Mesenchymal stem cell (in vitro differentiated cells and primary cell): Measurements from ENCODE around the gene NRG3.

ENCODE experiments used
- DNase-seq: peaks from one replicate; pipeline ENCODE4 v3.0.0-alpha.2; 2013
- H2AFZ ChIP-seq: one replicate; pipeline ENCODE4 v1.6.1; 2013; ENCODE audit warnings: low read depth, mild to moderate bottlenecking, control low read depth, inconsistent platforms, low read length, moderate library complexity
- H2AK5ac ChIP-seq: 2 replicates; pipeline ENCODE4 v1.6.1; 2013; ENCODE audit warnings: low read length, moderate library complexity, mild to moderate bottlenecking, inconsistent platforms; ENCODE audit not compliant: severe bottlenecking
- H2BK120ac ChIP-seq: one replicate; pipeline ENCODE4 v1.6.1; 2013; ENCODE audit warnings: low read depth, mild to moderate bottlenecking, inconsistent platforms, low read length, moderate library complexity
- H2BK12ac ChIP-seq, 2 experiments: one replicate each; pipeline ENCODE4 v1.6.1; 2013; ENCODE audit warnings: inconsistent platforms in 2 of 2, low read length in 2 of 2, mild to moderate bottlenecking in 2 of 2, moderate library complexity in 2 of 2, control low read depth in 1 of 2
- H2BK15ac ChIP-seq: one replicate; pipeline ENCODE4 v1.6.1; 2013; ENCODE audit warnings: mild to moderate bottlenecking, low read depth, inconsistent platforms; ENCODE audit not compliant: poor library complexity, severe bottlenecking
- H2BK5ac ChIP-seq: 2 replicates; pipeline ENCODE4 v1.6.1; 2013; ENCODE audit warnings: low read depth, mild to moderate bottlenecking, low read length, control low read depth, inconsistent platforms; ENCODE audit not compliant: poor library complexity, severe bottlenecking
- H3K14ac ChIP-seq, 2 experiments: one replicate each; pipeline ENCODE4 v1.6.1; 2013; ENCODE audit warnings: inconsistent platforms in 2 of 2, low read length in 2 of 2, control low read depth in 1 of 2, mild to moderate bottlenecking in 1 of 2, moderate library complexity in 1 of 2
- H3K18ac ChIP-seq, 2 experiments: one replicate each; pipeline ENCODE4 v1.6.1; 2013; ENCODE audit warnings: inconsistent platforms in 2 of 2, low read length in 2 of 2, control low read depth in 1 of 2, low read depth in 1 of 2, mild to moderate bottlenecking in 1 of 2
- H3K23ac ChIP-seq, 2 experiments: one replicate each; pipeline ENCODE4 v1.6.1; 2013; ENCODE audit warnings: inconsistent platforms in 2 of 2, low read length in 2 of 2, mild to moderate bottlenecking in 2 of 2, moderate library complexity in 2 of 2, control low read depth in 1 of 2
- H3K27ac ChIP-seq: 2 replicates; pipeline ENCODE4 v1.5.1; 2013; ENCODE audit warnings: mild to moderate bottlenecking, moderate library complexity, low read length, control low read depth, inconsistent platforms; ENCODE audit not compliant: poor library complexity, severe bottlenecking
- H3K27me3 ChIP-seq, 2 experiments: 2 replicates each; pipeline versions ENCODE4 v1.6.1 to v1.7.0; 2013; ENCODE audit warnings: low read length in 2 of 2, mild to moderate bottlenecking in 2 of 2, moderate library complexity in 2 of 2, control low read depth in 1 of 2, inconsistent platforms in 1 of 2; ENCODE audit not compliant: control insufficient read depth in 1 of 2, insufficient read depth in 1 of 2
- H3K36me3 ChIP-seq, 2 experiments: 2 replicates each; pipeline versions ENCODE4 v1.6.1 to v1.7.0; 2013; ENCODE audit warnings: low read length in 2 of 2, control low read depth in 1 of 2, inconsistent platforms in 1 of 2, low read depth in 1 of 2, mild to moderate bottlenecking in 1 of 2; ENCODE audit not compliant: insufficient read depth in 2 of 2, control insufficient read depth in 1 of 2
- H3K4ac ChIP-seq, 2 experiments: one replicate each; pipeline ENCODE4 v1.6.1; 2013; ENCODE audit warnings: inconsistent platforms in 2 of 2, low read length in 2 of 2, mild to moderate bottlenecking in 2 of 2, moderate library complexity in 2 of 2, control low read depth in 1 of 2, low read depth in 1 of 2
- H3K4me1 ChIP-seq: 2 replicates; pipeline ENCODE4 v1.6.1; 2013; ENCODE audit warnings: low read depth, low read length, control low read depth; ENCODE audit not compliant: control insufficient read depth, insufficient read depth
- H3K4me2 ChIP-seq: 2 replicates; pipeline ENCODE4 v1.6.1; 2013; ENCODE audit warnings: low read length, mild to moderate bottlenecking, inconsistent platforms; ENCODE audit not compliant: poor library complexity, severe bottlenecking
- H3K4me3 ChIP-seq, 2 experiments: 2 replicates each; pipeline versions ENCODE4 v1.5.1 to v1.7.0; 2013; ENCODE audit warnings: low read length in 2 of 2, mild to moderate bottlenecking in 2 of 2, control low read depth in 1 of 2, low read depth in 1 of 2; ENCODE audit not compliant: insufficient read depth in 1 of 2
- H3K79me1 ChIP-seq: replicated peaks from 2 replicates; pipeline ENCODE4 v1.6.1; 2013; ENCODE audit warnings: mild to moderate bottlenecking, control low read depth, low read length, inconsistent platforms; ENCODE audit not compliant: poor library complexity, severe bottlenecking
- H3K9ac ChIP-seq: 2 replicates; pipeline ENCODE4 v1.7.0; 2013; ENCODE audit warnings: mild to moderate bottlenecking, low read length, moderate library complexity
- H3K9me3 ChIP-seq: 2 replicates; pipeline ENCODE4 v1.7.0; 2013; ENCODE audit warnings: mild to moderate bottlenecking, low read length; ENCODE audit not compliant: control insufficient read depth
- H4K8ac ChIP-seq: one replicate; pipeline ENCODE4 v1.6.1; 2013; ENCODE audit warnings: inconsistent platforms, mild to moderate bottlenecking, low read length, moderate library complexity
- H4K91ac ChIP-seq: one replicate; pipeline ENCODE4 v1.6.1; 2013; ENCODE audit warnings: mild to moderate bottlenecking, low read length, inconsistent platforms
- WGBS: methylation state at CpG from one replicate; pipeline ENCODE4 v1.1.7; 2013; ENCODE audit warnings: mixed read lengths; 5-methylcytosine and 5-hydroxymethylcytosine counted together

Gene NRG3

DNA sequence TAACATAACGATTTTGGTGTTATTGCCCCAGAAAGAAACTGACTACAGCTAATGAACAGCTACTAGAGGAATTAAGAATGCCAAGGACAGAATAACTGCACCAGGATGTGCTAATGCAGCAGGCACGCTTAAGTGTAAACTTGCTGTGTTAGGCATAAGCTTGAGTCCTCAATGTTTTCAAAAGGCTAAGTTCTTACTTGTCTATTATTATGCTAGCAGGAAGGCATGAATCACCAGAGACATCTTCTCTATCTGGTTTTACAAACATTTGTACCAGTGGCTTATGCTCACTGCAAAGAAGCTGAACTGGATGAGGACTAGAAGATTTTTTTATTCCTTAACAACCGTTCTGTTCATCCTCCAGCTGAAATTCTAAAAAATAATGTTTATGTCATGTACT is 1035.3 kb downstream of the NRG3 start:
- no peak overlapping the region for H4K8ac ChIP-seq
- H3K9me3 ChIP-seq = peaks cover 11% of the 10 kb centered on the region
- H4K91ac ChIP-seq = no peak overlapping the region
- H3K4me3 ChIP-seq = no peak overlapping the region
- no peak overlapping the region for H2BK15ac ChIP-seq
- no peaks in the 10 kb centered on the region for H3K4me1 ChIP-seq
- no peak overlapping the region for H3K14ac ChIP-seq
- H2AFZ ChIP-seq = no peak overlapping the region
- H3K9ac ChIP-seq = no peak overlapping the region
- peak; percentile 82 for DNase-seq
- no peak overlapping the region for H2BK120ac ChIP-seq
- 44% methylated on average over 2 of the region's 3 CpGs for WGBS
- no peak overlapping the region for H3K27ac ChIP-seq
- H2BK12ac ChIP-seq = no peak overlapping the region
- no peak overlapping the region for H3K23ac ChIP-seq
- no peak overlapping the region for H3K18ac ChIP-seq
- H2AK5ac ChIP-seq = no peak overlapping the region
- no peak overlapping the region for H2BK5ac ChIP-seq
- no peak overlapping the region for H3K4me2 ChIP-seq
- H3K36me3 ChIP-seq = no peaks in the 10 kb centered on the region
- H3K79me1 ChIP-seq = no peaks in the 10 kb centered on the region
- no peak overlapping the region for H3K4ac ChIP-seq
- H3K27me3 ChIP-seq = no peaks in the 10 kb centered on the region

DNA sequence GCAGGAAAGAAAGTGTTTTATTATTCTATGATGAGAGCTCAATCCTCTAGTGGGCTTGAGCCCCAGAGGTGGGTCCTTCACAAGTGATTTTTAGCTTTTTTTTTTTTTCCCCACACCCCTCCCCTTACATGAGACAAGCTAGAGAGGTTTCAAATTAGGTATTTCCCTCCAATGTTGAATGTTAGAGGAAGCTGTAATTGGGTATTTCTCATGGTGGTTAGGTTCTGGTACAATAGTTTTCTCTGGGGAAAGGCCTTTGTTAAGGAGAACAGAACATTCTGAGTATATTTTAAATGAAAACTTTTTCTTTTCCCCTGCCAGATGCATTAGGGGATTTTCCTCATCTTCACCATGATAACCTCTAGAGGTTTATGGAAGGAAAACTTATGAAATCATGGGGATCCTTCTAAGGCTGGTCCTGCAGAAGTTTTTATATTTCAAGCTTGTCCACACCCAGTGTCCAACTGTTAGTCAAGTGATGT is 1039.7 kb downstream of the NRG3 start:
- DNase-seq = no peak
- Histone ChIP-seq H3K4me1 (no peaks in the 10 kb centered on the region), H4K8ac (no peak overlapping the region), H2BK15ac (no peak overlapping the region), H3K4ac (no peak overlapping the region), H3K9ac (no peak overlapping the region), H4K91ac (no peak overlapping the region), H3K14ac (no peak overlapping the region), H2BK5ac (no peak overlapping the region), H3K79me1 (no peaks in the 10 kb centered on the region), H3K36me3 (no peaks in the 10 kb centered on the region), H3K9me3 (peaks cover 7% of the 10 kb centered on the region), H3K18ac (no peak overlapping the region), H3K4me2 (no peak overlapping the region), H2BK12ac (no peak overlapping the region), H3K23ac (no peak overlapping the region), H3K27ac (no peak overlapping the region), H3K27me3 (no peaks in the 10 kb centered on the region), H2BK120ac (no peak overlapping the region), H2AK5ac (no peak overlapping the region), H3K4me3 (no peak overlapping the region), H2AFZ (no peak overlapping the region)

DNA sequence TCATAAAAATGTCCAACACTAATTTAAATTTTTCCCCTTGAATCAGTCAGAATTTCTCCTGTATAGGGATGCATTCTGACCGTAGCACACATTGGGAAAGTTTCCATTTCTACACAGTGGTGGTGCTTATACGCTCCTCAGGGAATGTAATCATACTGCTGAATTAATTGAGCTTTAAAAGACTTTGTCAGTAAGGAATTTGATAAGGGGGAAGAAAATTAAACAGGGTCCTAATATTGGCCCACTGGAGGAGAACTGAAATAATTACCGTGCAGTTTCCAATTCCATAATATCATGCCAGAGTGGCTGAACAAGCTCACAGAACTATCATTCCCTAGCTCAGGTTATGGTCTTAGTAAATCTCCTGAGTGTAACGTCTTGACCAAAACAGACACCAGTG is 1041.9 kb downstream of the NRG3 start:
- Histone ChIP-seq H4K91ac (no peak overlapping the region), H3K14ac (no peak overlapping the region), H3K27ac (no peak overlapping the region), H2BK120ac (no peak overlapping the region), H3K4me2 (no peak overlapping the region), H3K23ac (no peak overlapping the region), H3K4me3 (no peak overlapping the region), H3K9ac (no peak overlapping the region), H2BK12ac (no peak overlapping the region), H3K9me3 (no peaks in the 10 kb centered on the region), H2AK5ac (no peak overlapping the region), H3K27me3 (no peaks in the 10 kb centered on the region), H3K36me3 (no peaks in the 10 kb centered on the region), H2BK5ac (no peak overlapping the region), H3K4me1 (no peaks in the 10 kb centered on the region), H4K8ac (no peak overlapping the region), H2AFZ (no peak overlapping the region), H3K4ac (no peak overlapping the region), H3K79me1 (no peaks in the 10 kb centered on the region), H3K18ac (no peak overlapping the region), H2BK15ac (no peak overlapping the region)
- no peak for DNase-seq
- 85% methylated on average over 4 of the region's 4 CpGs for WGBS

GRCh38 chr10:82918022-82918421 is 1043.0 kb downstream of the NRG3 start:
- no peak overlapping the region for H4K91ac ChIP-seq
- no peak overlapping the region for H3K4ac ChIP-seq
- H3K14ac ChIP-seq = no peak overlapping the region
- H4K8ac ChIP-seq = no peak overlapping the region
- H3K4me2 ChIP-seq = no peak overlapping the region
- H2AK5ac ChIP-seq = no peak overlapping the region
- no peak overlapping the region for H3K27ac ChIP-seq
- no peak overlapping the region for H2BK120ac ChIP-seq
- H2AFZ ChIP-seq = no peak overlapping the region
- no peaks in the 10 kb centered on the region for H3K9me3 ChIP-seq
- H3K36me3 ChIP-seq = no peaks in the 10 kb centered on the region
- no peak overlapping the region for H3K18ac ChIP-seq
- H2BK5ac ChIP-seq = no peak overlapping the region
- no peaks in the 10 kb centered on the region for H3K27me3 ChIP-seq
- no peak overlapping the region for H3K4me3 ChIP-seq
- DNase-seq = no peak
- H3K79me1 ChIP-seq = no peaks in the 10 kb centered on the region
- H3K9ac ChIP-seq = no peak overlapping the region
- no peak overlapping the region for H2BK15ac ChIP-seq
- no peaks in the 10 kb centered on the region for H3K4me1 ChIP-seq
- H2BK12ac ChIP-seq = no peak overlapping the region
- H3K23ac ChIP-seq = no peak overlapping the region
